PC-9 (cell line): Measurements from ENCODE around the gene ITPKB. TPM values are rescaled to one million over a fixed set of nuclear protein-coding genes. Genes with fewer than 3 reads are reported as not detected.
A peak's percentile ranks its signal among the peaks of the same experiment; 100 is the strongest.

Experiments
- BruUV-seq: library from RNA; stranded (reverse); fragments of 400-500 nt; replicated peaks from 2 replicates; lab custom pipeline; 2021; lab: Mats Ljungman, UMichigan
- CTCF ChIA-PET: fragments of 300-600 bp; sonication (Branson Sonifier 250); formaldehyde crosslinking; loops from one replicate; lab custom pipeline; 2022; ENCODE audit warnings: antibody characterized with exemption; lab: Charles Lee
- POLR2A ChIA-PET: fragments of 300-600 bp; sonication (Branson Sonifier 250); formaldehyde crosslinking; loops from one replicate; lab custom pipeline; 2022; ENCODE audit warnings: antibody characterized with exemption; ENCODE audit not compliant: unreplicated experiment; lab: Charles Lee
- DNase-seq, 2 experiments: peaks; one replicate each; pipeline versions ENCODE4 v3.0.0 to v3.0.0-alpha.2; 2015 to 2022; ENCODE audit warnings: mixed read lengths in 1 of 2
- H2AFZ ChIP-seq: fragments of 200-600 bp; sonication (generic); 2 replicates; pipeline ENCODE4 v1.8.1; 2017; ENCODE audit warnings: antibody characterized with exemption
- H3F3A ChIP-seq: fragments of 200-600 bp; sonication (generic); 2 replicates; pipeline ENCODE4 v1.8.1; 2017; ENCODE audit warnings: antibody characterized with exemption, mild to moderate bottlenecking, low read depth; ENCODE audit not compliant: insufficient read depth
- H3K27ac ChIP-seq: fragments of 200-600 bp; sonication (generic); 2 replicates; pipeline ENCODE4 v1.6.1; 2016; ENCODE audit warnings: mixed run types
- H3K27me3 ChIP-seq: fragments of 200-600 bp; sonication (generic); 2 replicates; pipeline ENCODE4 v1.6.1; 2016; ENCODE audit warnings: low read depth, mixed run types; ENCODE audit not compliant: insufficient read depth
- H3K36me3 ChIP-seq: fragments of 200-600 bp; sonication (generic); 2 replicates; pipeline ENCODE4 v1.6.1; 2016; ENCODE audit warnings: low read depth, mixed run types
- H3K4me1 ChIP-seq: fragments of 200-600 bp; sonication (generic); replicated peaks from 2 replicates; pipeline ENCODE4 v1.6.1; 2016; ENCODE audit warnings: mixed run types; ENCODE audit not compliant: insufficient read depth
- H3K4me2 ChIP-seq: fragments of 200-600 bp; sonication (generic); 2 replicates; pipeline ENCODE4 v1.6.1; 2017; ENCODE audit warnings: mixed run types
- H3K4me3 ChIP-seq: fragments of 200-600 bp; sonication (generic); 2 replicates; pipeline ENCODE4 v1.6.1; 2016; ENCODE audit warnings: mixed run types
- H3K79me2 ChIP-seq: fragments of 200-600 bp; sonication (generic); 2 replicates; pipeline ENCODE4 v1.6.1; 2017; ENCODE audit warnings: low read depth, mixed run types
- H3K9me2 ChIP-seq: fragments of 200-600 bp; sonication (generic); 2 replicates; pipeline ENCODE4 v1.8.1; 2017; ENCODE audit warnings: mild to moderate bottlenecking; ENCODE audit not compliant: insufficient read depth
- H3K9me3 ChIP-seq: fragments of 200-600 bp; sonication (generic); 2 replicates; pipeline ENCODE4 v1.8.1; 2016; ENCODE audit warnings: low read depth; ENCODE audit not compliant: insufficient read depth
- H4K20me1 ChIP-seq: fragments of 200-600 bp; sonication (generic); 2 replicates; pipeline ENCODE4 v1.8.1; 2017; ENCODE audit not compliant: insufficient read depth
- EZH2 ChIP-seq: fragments of 200-600 bp; sonication (generic); IDR thresholded peaks from 2 replicates; pipeline ENCODE4 v1.8.0; 2017; ENCODE audit warnings: antibody characterized with exemption, low read depth
- intact Hi-C: fragments of 100-400 bp; cut with micrococcal nuclease; formaldehyde crosslinking; loops from one replicate; pipeline ENCODE4 v1.10.0; 2022; ENCODE audit not compliant: unreplicated experiment
- total RNA-seq: library from RNA; stranded (reverse); gene quantifications from 2 replicates; pipeline ENCODE4 v1.2.3, GENCODE V29; 2021
- TF ChIP-seq, protein P1 (sequence below): fragments of 200-600 bp; sonication (generic); conservative IDR thresholded peaks from 2 replicates; pipeline ENCODE4 v1.6.1; 2017; ENCODE audit warnings: mixed run types, antibody characterized with exemption, mild to moderate bottlenecking, moderate library complexity

The ITPKB gene
- total RNA-seq, 1 experiment from 2014 or later, result 13.4 TPM

DNA sequence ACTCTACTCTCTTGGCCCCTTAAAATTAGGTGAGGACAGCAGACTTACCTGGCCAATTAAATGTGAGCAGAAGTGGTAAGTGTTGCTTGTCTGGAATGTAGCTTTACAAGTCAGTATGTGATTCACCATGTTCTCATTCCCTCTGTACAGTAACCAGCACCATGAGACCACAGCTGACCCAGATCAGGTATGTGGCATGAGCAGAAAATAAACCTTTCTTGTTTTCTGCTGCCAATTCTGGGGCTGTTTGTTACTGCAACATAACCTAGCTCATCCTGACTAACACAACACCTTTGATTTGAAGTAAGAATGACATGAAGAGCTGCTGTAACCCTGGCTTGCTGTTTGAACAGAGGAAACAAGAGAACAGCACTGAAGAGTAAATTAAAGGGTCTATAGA lies 24.9 kb downstream of the ITPKB start:
- H3K9me2 ChIP-seq, result no peaks in the 10 kb centered on the region
- no peaks in the 10 kb centered on the region for H3K27me3 ChIP-seq
- H3F3A ChIP-seq, result peaks cover 4% of the 10 kb centered on the region
- H3K4me3 ChIP-seq, result no peak overlapping the region
- H4K20me1 ChIP-seq, result no peaks in the 10 kb centered on the region
- POLR2A ChIA-PET, result no interaction called here
- CTCF ChIA-PET, result no interaction called here
- no peak overlapping the region for H2AFZ ChIP-seq
- intact Hi-C loops, result no loop called here
- no peaks in the 10 kb centered on the region for H3K36me3 ChIP-seq
- no peak for TF ChIP-seq EZH2
- TF ChIP-seq, protein P1, sequence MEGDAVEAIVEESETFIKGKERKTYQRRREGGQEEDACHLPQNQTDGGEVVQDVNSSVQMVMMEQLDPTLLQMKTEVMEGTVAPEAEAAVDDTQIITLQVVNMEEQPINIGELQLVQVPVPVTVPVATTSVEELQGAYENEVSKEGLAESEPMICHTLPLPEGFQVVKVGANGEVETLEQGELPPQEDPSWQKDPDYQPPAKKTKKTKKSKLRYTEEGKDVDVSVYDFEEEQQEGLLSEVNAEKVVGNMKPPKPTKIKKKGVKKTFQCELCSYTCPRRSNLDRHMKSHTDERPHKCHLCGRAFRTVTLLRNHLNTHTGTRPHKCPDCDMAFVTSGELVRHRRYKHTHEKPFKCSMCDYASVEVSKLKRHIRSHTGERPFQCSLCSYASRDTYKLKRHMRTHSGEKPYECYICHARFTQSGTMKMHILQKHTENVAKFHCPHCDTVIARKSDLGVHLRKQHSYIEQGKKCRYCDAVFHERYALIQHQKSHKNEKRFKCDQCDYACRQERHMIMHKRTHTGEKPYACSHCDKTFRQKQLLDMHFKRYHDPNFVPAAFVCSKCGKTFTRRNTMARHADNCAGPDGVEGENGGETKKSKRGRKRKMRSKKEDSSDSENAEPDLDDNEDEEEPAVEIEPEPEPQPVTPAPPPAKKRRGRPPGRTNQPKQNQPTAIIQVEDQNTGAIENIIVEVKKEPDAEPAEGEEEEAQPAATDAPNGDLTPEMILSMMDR, result no peak
- H3K27ac ChIP-seq, result no peak overlapping the region
- no peaks in the 10 kb centered on the region; the same call in 1 of the 2 replicates for H3K4me1 ChIP-seq
- no peaks in the 10 kb centered on the region for H3K79me2 ChIP-seq
- H3K9me3 ChIP-seq, result peaks cover 3% of the 10 kb centered on the region; the same call in 1 of the 2 replicates
- no TSS peak for BruUV-seq
- H3K4me2 ChIP-seq, result no peak overlapping the region
- peak in 1 of 2 experiments; percentile 48 for DNase-seq

DNA sequence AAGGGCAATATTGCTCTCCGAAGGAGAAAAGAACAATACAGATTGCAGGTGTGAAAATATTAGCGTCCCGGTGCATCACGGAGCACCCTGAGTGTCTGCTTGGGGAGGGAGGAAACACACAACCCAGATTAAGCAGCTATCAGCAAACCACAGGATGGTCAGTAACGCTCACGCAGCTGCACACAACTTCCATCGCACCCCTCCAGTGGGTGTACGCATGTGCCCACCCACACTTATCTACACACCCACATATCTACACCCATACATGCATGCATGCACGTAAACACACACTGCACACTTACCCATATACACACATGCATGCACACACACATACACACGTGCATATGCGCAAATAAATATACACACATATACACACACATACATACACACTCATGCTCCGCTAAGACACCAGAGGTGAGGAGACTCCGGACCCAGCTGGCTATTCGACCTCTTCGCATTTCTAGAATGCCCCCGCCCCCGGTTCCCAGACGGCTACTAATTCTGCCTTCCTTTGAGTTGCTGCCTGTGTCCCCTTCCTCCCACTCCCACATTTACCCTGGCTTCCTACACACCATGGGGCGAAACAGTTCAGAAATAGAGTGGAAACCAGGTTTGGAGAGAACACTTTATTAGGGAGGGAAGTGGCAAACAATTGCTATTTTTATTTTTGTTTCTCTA lies 26.2 kb downstream of the ITPKB start:
- TF ChIP-seq, protein P1, result no peak
- no peak for TF ChIP-seq EZH2
- Histone ChIP-seq H3K9me3 (peaks cover 3% of the 10 kb centered on the region; the same call in 1 of the 2 replicates), H3K36me3 (no peaks in the 10 kb centered on the region), H3K79me2 (no peaks in the 10 kb centered on the region), H3F3A (peaks cover 4% of the 10 kb centered on the region), H3K27me3 (no peaks in the 10 kb centered on the region), H3K4me1 (no peaks in the 10 kb centered on the region; the same call in 1 of the 2 replicates), H3K9me2 (no peaks in the 10 kb centered on the region), H4K20me1 (no peaks in the 10 kb centered on the region), H3K27ac (no peak overlapping the region), H3K4me2 (no peak overlapping the region), H3K4me3 (no peak overlapping the region), H2AFZ (no peak overlapping the region)
- DNase-seq, result no peak
- ChIA-PET POLR2A (no interaction called here), CTCF (no interaction called here)
- intact Hi-C loops, result no loop called here
- no TSS peak for BruUV-seq

DNA sequence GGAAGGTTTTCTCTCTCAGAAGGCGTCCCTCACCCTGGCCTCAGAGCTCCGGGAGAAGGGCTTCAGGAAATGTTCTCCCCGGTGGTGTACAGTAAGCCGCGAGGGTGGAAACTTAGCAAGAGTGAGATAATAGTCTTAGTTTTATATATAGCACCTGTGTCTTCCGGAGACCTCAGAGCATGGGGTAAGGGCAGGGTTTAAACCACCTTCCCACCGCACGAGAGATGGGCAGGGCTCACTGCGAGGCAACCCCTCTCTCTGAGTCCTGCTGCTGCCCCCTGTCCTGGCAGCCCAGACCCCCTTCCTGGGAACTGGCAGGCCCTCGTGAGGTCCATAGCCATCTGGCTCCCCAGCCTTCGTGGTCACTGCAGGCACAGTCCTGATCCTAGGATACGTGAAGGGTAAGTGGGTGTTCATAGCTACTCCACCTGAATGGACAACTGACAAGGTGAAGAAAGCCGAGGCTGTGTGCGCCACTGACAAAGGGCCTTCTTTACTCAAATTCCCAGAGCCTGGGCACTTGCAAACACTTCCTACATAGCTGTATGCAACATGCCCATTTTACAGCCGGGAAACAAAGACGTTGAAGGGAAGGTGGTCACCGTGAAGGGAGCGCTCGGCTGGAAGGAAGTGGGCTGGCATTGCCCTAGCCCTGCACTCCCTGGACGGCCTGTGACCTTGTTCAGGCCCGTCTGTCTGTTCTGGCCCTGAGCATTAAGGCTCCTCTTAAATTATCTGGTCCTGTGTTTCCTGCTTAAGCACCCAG lies 26.9 kb downstream of the ITPKB start:
- intact Hi-C loops, result no loop called here
- Histone ChIP-seq H3K27me3 (no peaks in the 10 kb centered on the region), H3K27ac (no peak overlapping the region), H3K4me2 (no peak overlapping the region), H3F3A (peaks cover 4% of the 10 kb centered on the region), H3K36me3 (no peaks in the 10 kb centered on the region; the same call in 1 of the 2 replicates), H3K4me1 (no peaks in the 10 kb centered on the region; the same call in 1 of the 2 replicates), H3K9me2 (no peaks in the 10 kb centered on the region), H3K79me2 (no peaks in the 10 kb centered on the region), H4K20me1 (no peaks in the 10 kb centered on the region), H3K4me3 (no peak overlapping the region), H2AFZ (no peak overlapping the region), H3K9me3 (peaks cover 3% of the 10 kb centered on the region; the same call in 1 of the 2 replicates)
- TF ChIP-seq, protein P1, result no peak
- no peak for TF ChIP-seq EZH2
- BruUV-seq, result no TSS peak
- no peak for DNase-seq
- CTCF ChIA-PET, result interaction anchor here (0.6 kb wide), 1 partner anchor 255 kb away, joined by 3 read pairs; no protein-coding TSS in a partner anchor
- POLR2A ChIA-PET, result no interaction called here
